Activated T-cell treated with anti-CD3 and anti-CD28 coated beads for 1 hour (primary cell): ENCODE measurements around the gene MCUB.
"Not testable (repeated sequence)": the region's sequence is repeated elsewhere in the genome, so short reads cannot be mapped to it uniquely, and the experiment has no call there.

Source experiments
- DNase-seq: peaks from one replicate; pipeline ENCODE4 v3.0.0-alpha.2; 2020; ENCODE audit warnings: low read depth

Gene MCUB, protein sequence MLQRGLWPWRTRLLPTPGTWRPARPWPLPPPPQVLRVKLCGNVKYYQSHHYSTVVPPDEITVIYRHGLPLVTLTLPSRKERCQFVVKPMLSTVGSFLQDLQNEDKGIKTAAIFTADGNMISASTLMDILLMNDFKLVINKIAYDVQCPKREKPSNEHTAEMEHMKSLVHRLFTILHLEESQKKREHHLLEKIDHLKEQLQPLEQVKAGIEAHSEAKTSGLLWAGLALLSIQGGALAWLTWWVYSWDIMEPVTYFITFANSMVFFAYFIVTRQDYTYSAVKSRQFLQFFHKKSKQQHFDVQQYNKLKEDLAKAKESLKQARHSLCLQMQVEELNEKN

DNA sequence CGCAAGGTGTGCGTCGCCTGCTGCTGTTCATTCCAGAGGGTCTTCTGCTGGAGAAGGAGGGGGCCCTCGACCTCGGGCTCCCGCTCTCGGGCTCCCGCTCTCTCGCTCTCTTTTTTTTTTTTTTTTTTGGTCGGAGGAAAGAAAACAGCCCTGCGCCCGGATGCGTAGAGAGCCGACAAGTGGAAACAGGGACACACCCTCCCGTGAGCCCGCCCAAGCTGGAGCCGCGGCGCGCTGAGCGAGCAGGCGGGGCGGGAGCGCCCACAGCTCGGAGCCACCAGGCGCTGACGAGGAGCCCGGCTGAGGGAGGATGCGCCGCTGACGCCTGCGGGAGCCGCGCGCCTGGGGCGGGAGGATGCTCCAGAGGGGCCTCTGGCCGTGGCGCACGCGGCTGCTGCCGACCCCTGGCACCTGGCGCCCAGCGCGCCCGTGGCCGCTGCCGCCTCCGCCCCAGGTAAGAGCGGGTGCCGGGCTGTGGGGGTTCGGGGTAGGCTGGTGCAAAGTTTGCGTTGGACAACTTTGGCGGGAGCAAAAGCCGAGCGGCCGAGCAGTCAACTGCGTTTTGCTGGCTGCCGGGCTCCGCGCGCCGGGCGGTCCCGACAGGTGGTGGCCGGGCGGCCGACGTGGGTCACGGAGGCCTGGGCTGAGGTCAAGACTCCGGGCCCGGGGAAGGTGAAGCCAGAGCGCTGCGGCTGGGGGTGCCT lies at the start of gene MCUB:
MCUB (plus strand) TSS at position 264 of the 704 bp plus-strand sequence; CDS start at position 356, 92 bp downstream.
- DNase-seq: peak; percentile 85

DNA sequence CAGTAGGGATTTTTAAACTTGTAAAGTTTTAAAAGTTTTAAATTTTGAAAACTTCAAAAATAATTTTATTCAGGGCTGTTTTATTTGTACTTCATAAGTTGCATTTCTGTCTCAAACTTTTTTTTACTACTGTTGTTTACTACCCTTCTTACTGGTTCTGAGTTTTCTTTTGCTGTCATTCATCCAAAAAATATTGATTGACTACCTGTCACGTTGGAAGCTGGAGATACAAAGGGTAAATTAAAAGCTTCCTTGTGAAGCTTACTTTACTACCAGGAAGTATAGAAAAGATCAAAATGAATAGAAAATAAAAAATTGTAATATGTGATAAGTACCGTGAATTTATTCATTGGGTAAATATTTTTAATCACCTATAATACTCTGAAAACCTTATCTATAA lies 49.4 kb upstream of the MCUB start:
- no peak for DNase-seq

GRCh38 chr4:109511414-109511813 lies 48.6 kb upstream of the MCUB start:
- DNase-seq: no peak

DNA sequence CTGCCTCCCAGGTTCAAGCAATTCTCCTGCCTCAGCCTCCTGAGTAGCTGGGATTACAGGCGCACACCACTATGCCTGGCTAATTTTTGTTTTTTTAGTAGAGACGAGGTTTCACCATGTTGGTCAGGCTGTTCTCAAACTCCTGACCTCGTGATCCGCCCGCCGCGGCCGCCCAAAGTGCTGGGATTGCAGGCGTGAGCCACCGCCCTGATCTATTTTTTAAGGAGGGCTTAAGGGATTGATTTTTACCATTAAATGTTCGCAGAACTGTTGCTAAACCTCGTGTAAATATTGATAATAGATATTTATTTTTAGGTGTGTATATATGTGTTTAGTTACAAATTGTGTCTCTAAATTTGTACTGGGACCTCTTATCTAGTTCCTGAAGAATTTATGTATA lies 46.7 kb upstream of the MCUB start:
- DNase-seq: not testable (repeated sequence)

GRCh38 chr4:109532182-109532581 lies 27.9 kb upstream of the MCUB start:
- no peak for DNase-seq

GRCh38 chr4:109545401-109545800 lies 14.6 kb upstream of the MCUB start:
- no peak for DNase-seq

DNA sequence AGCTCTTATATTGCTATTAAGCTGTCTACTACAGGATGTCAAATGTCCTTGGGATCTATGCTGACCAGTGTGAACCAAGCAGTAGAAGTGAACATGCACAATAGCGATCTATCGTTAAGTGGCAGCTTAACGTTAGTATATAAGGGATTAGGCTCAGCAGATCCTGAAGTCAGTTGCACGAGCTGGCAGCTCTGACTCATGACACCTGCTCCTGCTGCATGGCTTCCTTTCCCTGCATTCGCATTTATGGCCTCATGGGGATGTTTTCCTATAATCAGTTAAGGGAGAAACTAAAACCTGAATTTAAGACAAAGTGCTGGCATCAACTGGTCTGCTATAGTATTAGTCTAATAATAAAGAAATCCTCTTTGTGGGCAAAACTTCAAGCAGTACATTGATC lies 12.7 kb upstream of the MCUB start:
- no peak for DNase-seq

DNA sequence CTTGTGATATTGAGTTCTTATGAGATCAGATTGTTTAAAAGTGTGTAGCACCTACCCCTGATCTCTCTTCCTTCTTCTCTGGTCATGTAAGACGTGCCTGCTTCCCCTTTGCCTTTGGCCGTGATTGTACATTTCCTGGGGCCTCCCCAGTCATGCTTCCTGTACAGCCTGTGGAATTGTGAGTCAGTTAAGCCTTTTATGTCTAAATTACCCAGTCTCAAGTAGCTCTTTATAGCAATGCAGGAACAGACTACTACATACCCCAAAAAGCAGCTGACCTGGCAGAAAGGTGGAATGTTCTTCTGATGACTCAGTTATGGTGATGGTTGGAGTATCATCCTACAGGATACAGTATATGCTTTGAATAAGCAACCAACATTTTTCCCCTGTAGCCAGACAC lies 11.4 kb upstream of the MCUB start:
- DNase-seq: no peak

DNA sequence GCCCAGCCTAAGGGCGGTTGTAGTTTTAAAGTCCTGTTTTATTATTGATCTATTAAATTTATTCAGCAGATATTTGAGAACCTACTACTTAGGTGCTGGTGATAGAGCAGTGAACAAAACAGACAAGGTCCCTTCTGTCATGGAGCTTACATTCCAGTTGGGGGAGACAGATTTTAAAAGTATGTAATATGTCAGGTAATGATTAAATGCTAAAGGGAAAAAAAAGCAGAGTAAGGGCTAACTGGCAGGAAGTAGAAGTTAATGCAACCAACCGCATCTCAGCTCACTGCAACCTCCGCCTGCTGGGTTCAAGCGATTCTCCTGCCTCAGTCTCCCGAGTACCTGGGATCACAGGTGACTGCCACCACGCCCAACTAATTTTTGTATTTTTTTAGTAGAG lies 7.8 kb upstream of the MCUB start:
- no peak for DNase-seq

GRCh38 chr4:109553130-109553529 lies 6.9 kb upstream of the MCUB start:
- DNase-seq: no peak

- DNase-seq: no peak
Observed at GRCh38 chr4:109554971-109555370, 5.1 kb upstream of the MCUB start.

DNA sequence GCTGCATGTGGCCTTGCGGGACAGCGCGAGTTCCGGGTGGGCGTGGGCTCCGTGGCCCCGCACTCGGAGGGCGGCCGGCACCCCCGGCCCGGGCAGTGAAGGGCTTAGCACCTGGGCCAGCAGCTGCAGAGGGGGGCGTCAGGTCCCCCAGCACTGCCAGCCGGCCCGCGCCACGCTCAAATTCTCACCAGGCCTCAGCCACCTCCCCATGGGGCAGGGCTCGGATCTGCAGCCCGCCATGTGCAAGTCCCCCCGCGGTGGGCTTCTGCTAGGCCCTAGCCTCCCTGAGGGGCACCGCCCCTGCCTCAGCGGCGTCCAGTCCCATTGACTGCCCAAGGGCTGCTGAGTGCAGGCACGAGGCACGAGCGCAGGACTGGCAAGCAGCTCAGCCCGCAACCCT lies 2.6 kb upstream of the MCUB start:
- no peak for DNase-seq

DNA sequence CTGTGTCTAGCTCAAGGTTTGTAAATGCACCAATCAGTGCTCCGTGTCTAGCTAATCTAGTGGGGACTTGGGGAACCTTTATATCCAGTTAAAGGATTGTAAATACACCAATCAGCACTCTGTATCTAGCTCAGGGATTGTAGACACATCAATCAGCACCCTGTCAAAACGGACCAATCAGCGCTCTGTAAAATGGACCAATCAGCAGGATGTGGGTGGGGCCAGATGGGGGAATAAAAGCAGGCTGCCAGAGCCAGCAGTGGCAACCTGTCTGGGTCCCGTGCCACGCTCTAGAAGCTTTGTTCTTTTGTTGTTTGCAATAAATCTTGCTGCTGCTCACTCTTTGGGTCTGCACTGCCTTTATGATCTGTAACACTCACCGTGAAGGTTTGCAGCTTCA lies 2.0 kb upstream of the MCUB start:
- DNase-seq: not testable (repeated sequence)

DNA sequence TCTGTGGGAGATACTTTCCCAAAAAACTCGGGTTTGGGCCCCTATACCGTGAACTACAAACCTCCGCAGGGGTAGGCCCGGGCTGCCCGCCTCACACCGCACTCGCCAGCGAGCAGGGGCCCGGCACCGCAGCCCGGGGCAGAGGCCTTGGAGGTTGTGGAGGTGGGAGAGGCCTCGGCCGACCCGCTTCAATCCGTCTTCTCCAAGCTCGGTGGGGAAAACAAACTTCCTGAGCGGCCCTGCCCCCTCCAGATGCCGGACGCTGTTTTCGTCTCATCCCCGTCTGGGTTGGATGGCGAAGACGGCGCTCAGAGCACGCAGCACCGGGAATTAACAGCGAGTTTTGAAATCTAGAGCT lies 442 bp upstream of the MCUB start:
- peak; percentile 35 for DNase-seq

DNA sequence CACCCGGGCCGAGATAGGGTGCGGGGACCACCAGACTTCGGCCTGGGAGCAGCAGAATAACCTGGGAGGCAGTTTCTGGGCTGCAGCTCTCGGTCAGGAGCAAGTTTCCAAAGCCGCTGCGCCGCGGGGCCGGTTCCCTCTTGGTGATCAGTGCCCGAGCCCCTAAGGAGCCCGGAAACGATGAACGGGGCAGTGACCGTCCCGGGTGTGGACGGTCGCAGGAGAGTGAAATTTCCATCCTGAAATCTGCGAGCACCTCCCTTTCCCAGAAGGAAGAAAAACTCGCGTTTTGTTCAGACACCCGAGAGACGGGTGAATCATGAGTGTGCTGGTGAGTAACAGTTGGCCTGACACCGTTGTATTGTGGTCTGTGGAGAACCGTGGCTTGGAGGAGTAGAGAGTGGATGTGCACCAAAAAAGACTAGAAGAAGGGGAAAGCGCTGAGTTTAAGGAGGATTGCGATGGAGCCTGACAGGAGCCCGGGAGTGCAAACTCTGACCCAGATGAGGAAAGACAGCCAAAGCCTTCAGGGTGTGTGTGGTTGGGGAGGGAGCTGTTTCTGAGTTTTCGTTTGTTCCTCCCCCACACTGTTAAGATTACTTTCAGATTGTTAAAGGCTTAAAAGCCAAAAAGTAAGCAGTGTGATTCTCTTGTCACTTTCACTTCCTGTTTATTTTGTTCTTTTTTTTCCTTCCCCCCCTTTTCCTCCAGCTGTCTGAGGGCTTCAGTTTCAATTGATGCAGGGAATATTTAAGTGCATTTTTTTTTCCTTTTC lies 828 bp downstream of the MCUB start:
- DNase-seq: peak; percentile 33

DNA sequence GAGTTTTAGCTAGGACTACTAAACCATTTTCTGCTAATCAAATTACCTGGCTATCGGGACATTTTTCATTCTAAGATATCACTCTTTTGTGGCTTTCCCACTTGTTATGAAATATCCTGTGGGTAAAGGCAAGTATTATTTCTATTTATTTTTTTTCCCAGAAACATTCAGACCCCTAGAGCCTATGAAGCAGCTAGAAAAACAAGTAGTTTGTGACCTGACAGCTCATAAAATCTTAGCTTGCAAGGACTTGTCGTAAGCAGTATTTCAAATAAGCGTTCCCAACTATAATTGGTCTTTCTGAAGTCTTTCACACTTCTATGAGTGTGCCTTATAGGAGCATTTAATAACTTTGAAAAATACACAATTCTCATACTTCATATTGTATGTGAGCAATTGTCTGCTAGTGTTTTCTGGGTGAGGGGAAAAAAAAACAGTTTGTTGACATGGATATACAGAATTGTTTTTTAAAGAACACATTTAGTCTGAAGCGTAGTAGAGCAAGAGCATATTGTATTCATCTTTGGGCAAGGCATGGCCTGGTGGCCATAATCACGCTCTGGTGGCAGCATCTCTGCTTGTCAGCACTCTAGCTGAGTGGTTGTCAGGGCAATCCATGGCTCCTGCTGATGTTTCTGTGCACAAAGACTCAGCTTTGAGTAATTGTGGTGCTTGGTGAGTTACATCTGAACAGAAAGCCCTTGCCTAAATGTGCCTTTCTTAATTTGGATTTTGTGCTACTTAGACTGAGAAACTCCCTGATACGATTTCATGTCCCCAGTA lies 2.6 kb downstream of the MCUB start:
- DNase-seq: no peak

GRCh38 chr4:109571494-109571893 lies 11.4 kb downstream of the MCUB start:
- no peak for DNase-seq

DNA sequence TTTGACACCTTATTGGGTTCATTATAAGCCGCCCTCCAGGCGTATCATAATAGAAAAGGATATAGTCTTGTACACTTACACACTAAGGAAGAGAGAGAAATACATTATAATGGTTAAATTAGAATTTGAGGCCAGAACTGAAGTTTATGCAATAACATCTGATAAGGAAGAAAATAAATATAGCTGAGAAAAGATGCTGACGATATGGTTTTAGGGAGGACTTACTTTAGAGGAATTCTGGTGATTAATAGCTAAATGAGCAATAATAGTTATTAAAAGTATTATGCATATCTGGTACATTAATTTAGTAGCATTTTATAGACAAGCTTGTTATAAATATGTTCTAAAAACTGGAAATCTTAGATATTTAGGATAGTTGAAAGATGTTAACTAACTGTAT lies 12.1 kb downstream of the MCUB start:
- DNase-seq: no peak

DNA sequence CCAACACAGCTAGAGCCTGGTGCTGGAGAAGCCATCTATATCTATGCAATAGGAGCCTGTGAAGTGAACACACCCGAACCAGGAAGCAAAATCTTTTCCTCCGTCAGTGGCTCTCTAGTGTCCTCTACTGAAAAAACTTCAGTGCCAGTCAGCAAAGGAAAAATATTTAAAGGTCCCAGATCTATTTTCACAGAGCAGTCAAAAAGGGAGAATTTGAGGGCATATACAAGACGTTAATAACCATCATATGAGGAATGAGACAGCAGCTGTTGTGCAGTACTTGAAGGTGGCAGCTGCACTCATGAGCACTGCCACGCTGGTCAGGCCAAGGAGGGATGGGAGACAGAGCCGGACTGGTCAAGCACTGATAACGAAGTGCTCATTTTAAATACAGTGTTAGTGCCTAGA lies 14.4 kb downstream of the MCUB start:
- no peak for DNase-seq

GRCh38 chr4:109574931-109575804 lies 15.1 kb downstream of the MCUB start:
- no peak for DNase-seq

DNA sequence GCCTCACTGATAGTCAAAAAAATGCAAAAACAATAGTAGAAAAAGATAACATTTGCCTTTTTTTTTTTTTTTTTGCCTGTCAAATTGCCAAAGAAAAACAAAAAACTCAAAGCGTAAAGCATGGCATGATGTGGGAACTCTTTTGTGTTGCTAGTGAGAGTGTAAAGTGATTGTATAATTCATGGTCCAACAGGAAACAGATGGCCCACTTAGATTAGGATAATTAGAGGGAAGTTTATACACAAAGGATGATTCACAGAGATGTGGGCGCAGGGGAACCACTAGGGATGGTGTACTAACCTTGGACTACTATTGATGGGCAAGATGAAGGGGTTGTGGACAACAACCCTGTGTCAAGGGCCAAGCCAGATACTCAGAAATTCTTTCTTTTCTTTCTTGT lies 16.4 kb downstream of the MCUB start:
- no peak for DNase-seq
